NOMO-1 treated with dmso at 0.1 percent for 144 hours (cell line): Measurements from ENCODE around the gene LMTK3.
A peak's percentile ranks its signal among the peaks of the same experiment; 100 is the strongest.

Source experiments
- DNase-seq: peaks from one replicate; lab custom pipeline; 2025; ENCODE audit not compliant: unreplicated experiment; lab: John Stamatoyannopoulos, UW

LMTK3 gene

DNA sequence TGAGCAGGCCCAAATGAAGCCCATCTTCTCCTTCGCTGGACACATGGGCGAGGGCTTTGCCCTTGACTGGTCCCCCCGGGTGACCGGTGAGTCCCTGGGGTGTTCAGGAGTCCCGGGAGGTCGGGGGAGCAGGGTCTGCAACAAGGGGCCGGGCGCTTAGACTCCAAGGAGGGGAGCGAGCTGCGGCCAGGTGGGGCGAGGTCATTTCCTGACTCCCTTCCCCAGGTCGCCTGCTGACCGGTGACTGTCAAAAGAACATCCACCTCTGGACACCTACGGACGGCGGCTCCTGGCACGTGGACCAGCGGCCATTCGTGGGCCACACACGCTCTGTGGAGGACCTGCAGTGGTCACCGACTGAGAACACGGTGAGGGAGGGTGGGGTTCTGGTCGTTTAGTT is 61.2 kb downstream of the LMTK3 start:
- DNase-seq, result no peak

DNA sequence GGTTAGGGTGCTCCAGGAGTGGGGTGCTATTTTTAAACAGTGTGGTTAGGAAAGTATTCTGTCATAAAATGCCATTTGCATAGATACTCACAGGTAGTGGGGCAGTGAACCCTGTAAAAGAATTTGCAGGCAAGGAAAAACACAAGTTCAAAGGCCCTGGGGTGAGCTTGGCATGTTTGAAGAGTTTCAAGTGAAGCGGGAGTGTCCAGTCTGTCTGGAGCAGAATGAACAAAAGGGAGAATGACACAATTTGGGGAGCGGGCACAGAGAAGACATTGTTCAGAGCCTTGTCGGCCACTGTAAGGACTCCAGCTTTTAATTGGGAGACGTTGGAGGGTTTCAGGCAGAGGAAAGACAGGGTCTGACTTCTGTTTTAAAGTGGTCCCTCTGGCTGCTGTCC is 63.1 kb downstream of the LMTK3 start:
- no peak for DNase-seq

DNA sequence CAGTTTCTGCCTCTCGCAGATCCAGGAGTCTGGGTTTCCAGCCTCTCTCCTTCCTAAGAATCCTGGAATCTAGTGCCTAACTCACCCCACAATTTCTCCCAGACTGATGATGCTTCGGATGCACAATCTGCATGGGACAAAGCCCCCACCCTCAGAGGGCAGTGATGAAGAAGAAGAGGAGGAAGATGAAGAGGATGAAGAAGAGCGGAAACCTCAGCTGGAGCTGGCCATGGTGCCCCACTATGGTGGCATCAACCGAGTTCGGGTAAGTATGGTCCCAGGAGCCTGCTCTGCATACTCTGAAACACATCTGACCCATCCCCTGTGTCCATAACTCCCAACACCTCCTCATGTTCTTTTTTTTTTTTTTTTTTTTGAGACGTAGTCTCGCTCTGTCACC is 65.1 kb downstream of the LMTK3 start:
- DNase-seq, result no peak

DNA sequence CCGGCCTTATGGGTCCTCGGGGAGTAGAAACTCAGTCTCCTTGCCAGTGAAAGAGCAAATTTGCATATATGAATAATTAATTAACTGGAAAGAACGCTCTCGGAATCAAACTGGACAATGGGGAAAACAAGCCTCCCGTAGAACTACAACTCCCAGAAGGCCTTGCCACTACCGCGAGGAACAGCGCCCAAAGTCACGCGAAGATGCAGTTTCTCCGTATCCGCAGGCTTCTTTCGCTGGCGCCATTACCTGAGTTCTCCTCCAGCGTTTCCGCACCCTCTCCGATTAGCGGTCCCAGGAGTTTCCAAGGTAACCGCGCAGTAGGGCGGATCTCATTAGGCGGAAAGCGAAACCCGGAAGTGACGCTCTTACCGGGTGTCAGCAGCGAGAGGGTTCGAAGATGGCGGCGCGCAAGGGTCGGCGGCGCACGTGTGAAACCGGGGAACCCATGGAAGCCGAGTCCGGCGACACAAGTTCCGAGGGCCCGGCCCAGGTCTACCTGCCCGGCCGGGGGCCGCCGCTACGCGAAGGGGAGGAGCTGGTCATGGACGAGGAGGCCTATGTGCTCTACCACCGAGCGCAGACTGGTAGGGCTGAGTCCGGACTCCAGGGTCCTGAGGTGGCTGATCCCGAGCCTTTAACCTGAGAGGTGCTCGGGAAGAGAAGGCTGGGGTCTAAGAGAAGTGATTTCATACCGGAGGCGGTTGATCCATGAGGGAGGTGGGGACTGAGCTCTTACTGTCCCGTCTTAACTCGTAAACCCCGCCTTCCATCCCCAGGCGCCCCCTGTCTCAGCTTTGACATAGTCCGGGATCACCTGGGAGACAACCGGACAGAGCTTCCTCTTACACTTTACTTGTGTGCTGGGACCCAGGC is 65.8 kb downstream of the LMTK3 start, which contains the start of gene GRWD1:
GRWD1 (plus strand) TSS at position 378 of the 876 bp plus-strand sequence; CDS start at position 401, 23 bp downstream.
- peak; percentile 86 for DNase-seq

DNA sequence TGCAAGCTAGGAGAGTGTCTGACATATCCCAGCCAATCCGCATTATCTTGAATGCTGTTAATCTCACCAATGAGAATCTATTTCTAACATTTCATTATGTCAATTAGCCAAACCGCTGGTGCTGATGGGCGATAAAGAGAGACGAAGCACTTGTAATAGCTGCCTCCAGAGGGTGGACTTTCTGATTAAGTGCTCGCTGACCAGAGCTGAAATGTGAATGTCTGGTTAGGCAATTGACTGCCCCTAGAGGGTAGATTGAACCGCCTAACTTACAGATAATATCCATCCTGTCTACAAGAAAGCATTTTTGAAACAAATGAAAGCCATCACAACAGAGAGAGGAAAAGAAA is 66.4 kb downstream of the LMTK3 start:
- DNase-seq, result no peak

GRCh38 chr19:48444936-48445200 is 66.8 kb downstream of the LMTK3 start:
- no peak for DNase-seq

GRCh38 chr19:48444129-48444935 is 67.3 kb downstream of the LMTK3 start:
- DNase-seq, result no peak

GRCh38 chr19:48443731-48444128 is 67.9 kb downstream of the LMTK3 start:
- DNase-seq, result no peak

GRCh38 chr19:48443256-48443655 is 68.4 kb downstream of the LMTK3 start:
- DNase-seq, result no peak

DNA sequence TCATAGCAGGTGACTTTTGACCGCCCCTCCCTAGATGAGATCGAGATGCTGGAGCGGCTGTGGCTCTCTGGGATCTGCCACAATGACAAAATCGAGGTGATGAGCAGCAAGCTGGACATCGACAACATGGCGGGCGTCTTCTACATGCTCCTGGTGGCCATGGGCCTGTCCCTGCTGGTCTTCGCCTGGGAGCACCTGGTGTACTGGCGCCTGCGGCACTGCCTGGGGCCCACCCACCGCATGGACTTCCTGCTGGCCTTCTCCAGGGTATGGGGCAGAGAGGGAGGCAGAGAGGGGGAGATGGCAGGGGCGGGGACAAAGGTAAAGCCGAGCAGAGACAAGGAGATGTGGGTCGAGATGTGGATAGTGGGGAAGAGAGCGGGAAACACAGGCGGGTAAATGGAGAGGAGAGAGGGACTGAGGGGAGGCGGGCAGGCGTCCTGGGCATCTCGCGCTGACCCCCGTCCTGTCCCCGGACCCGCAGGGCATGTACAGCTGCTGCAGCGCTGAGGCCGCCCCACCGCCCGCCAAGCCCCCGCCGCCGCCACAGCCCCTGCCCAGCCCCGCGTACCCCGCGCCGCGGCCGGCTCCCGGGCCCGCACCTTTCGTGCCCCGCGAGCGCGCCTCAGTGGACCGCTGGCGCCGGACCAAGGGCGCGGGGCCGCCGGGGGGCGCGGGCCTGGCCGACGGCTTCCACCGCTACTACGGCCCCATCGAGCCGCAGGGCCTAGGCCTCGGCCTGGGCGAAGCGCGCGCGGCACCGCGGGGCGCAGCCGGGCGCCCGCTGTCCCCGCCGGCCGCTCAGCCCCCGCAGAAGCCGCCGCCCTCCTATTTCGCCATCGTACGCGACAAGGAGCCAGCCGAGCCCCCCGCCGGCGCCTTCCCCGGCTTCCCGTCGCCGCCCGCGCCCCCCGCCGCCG is 69.3 kb downstream of the LMTK3 start:
- DNase-seq, result no peak

GRCh38 chr19:48441360-48442050 is 70.1 kb downstream of the LMTK3 start:
- no peak for DNase-seq

DNA sequence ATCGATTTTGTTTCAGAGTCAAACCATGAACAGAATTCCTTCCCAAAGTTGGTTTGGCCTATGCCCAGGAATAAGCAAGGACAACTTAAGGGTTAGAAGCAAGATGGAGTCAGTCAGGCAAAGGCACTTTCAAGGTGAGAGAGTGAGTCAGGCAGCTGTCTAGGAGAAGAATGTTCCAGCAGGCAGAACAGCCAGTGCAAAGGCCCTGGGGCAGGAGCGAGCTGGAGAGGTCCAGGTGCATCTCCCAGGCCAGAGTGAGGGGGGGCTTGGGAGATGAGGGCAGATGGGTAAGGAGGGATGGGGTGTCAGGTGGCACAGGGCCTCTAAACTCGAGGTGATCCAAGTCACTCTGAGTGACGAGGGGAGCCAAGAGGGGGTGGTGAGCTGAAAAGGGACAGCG is 75.0 kb downstream of the LMTK3 start:
- no peak for DNase-seq
